Measurements from ENCODE around the gene MAML3.

Gene MAML3

DNA sequence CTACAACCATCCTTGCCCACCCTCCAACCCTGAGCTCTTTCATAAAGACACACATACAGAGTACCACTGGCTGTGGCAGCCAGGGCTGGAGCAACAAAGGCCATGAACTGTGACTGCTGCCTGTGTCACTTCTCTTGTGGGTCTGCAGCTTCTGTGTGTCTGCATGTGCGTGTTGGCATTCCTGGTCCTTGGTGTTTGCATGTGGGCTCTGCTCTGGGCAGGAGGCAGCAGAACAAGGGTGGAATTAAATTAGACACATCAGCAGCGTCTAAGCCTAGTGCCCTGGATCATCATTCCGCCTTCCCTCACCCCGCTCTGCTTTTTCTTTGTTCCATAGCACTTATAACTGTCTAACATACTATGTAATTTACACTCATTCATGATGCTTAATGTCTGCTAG, 330.6 kb downstream of the MAML3 start:
- DNase-seq: no peak

DNA sequence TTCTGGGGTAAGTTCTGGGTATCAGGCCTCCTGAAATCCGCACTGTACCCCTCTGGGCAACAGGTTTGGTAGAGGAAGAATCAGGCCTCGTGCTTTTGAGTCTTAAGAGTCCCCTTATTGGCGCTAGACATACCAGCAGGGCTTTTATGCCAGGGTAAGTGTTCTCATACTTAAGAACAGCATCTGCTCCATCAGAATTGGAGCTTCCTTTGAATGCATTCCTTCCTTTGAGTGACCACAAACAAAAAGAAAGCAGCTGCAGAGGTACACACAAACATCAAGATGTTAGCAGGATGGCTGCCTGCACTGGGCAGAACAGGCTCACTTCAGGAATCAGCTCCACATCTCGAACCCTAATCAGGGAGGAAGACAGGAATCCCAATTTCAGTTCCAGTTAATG, 331.6 kb downstream of the MAML3 start:
- no peak for DNase-seq

DNA sequence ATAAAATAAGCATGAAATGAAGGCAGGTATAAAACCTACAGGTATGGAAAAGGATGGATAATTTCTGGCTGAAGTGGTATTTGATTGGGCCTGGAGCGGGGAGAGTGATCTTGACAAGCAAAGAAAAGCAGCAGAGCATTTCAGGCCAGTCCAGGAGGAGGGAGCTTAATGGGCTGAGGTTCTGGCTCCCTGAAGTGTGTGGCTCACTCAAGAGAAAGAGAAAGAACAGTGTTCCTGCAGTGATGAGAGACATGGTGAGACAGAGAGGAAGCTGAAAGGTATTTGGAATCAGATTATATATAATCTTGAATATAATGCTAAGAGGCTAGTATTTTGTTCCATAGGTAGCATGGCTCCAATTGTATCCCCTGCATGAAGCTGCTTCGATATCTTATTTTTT, 334.9 kb downstream of the MAML3 start:
- DNase-seq: no peak

DNA sequence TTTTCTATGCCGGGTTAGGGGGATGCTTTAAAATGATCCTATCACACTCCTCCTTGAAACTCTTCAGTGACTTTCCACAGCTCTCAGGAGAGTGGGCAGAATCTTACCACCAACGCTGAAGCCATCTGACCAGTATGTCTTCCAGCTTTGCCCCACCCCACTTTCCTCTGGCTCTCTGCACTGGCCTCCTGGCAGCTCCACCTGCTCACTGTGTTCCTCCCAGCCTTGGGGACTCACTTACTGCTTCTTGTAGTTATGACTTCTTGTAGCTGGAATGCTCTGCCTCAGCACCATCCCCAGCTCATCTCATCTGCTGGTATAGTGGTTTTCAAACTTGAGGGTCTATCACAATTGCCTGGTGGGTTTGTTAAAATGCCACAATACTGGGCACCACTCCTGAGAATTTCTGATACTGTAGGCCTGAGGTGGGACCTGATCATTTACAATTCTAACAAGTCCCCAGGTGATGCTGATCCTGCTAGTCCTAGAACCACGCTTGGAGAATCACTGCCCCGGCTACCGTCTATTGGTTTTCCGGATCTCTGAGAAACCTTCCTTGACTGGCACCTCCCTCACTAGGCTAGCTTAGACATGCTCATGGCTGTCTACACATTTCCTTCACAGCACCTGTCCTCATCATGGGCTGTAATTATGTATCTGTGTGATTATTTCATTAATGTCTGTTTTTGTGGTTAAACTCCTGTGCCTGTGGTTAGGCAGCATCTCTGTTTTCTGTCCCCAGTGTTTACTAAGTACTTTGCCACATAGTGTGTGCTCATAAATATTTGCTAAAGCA, 336.1 kb downstream of the MAML3 start:
- no peak for DNase-seq

DNA sequence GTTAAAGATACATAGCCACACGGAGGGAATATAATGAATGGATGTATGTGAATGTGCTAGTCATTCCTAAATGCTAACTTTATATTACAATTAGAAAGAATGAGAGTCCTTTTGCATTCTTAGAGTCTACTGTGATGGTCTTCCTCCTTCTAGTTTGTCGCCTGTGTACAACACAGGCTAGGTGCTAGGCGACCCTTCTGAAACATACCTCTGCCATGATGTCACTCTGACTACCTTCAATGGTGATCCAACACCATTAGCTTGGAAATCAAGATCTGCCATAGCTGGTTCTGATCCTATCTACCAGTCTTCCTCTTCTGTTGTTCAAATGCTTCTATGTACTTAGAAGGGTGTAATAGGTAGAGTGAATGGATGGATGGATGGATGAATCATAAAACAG, 337.1 kb downstream of the MAML3 start:
- DNase-seq: no peak

DNA sequence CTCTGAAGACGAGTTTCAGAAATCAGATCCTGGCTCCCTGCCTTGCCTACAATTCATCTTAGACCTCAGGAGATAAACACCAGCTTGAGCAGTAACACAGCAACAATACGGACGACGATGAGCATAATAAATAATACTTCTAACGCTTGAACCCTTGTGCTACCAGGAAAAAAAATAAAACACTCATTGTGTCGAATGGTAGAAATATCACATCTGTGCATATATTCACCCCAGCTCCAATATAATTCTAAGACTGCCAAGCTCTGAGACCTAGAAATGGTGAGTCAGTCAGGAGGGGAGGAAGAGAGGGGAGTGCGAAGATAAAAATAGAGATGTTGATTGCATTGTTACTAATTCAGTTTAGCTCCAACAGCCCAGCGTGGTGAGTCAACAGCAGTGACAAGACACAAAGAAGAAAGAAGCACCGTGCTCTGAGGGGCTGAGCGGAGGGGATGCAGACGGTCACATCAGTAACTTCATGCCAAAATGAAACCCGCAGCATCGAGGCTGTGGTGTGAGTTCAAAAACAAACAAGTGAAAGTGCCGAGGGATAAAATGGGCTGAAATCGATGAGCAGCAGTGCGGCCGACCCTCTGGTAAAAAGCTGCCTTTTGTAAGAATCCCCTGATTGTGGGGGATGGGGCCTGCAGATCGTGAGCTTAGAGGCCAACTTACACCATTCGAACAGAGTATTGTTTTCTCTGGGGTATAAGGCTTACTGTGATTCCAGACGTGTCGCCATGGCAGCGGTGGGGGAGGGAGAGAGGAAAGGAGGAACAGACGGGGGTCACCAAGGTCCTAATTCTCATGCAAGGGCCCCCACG, 338.0 kb downstream of the MAML3 start:
- DNase-seq: no peak

DNA sequence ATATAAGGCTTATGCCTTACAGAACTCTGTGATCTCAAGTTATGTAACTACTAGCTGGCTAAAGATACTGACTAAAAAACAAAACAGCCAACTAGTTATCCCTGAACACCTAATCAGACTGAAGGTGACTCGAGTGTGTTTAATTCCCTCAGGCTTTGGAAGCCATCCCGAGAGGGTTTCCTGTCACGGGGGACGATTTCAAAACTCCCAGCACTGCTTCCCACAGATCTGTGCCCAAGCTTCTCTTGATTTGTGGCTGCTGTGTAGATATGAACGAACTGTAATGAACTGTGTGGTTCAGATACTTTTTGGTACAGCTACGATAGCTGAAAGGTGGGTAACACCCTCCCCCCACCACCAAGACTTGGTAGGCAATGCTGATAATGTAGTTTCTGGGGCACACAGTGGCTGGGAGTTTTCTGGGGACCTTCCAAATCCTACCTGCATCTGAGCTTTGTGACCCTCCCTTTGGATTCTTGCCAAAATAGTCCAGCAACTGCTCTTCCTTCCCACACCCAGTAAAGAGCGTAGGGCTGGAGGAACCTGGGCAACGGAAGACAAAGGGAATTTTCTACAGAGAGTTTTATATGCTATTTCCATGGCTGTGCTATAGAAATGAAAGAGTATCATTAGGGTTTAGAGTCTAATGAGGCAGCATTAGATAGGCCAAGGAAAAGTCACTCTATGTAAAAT, 339.5 kb downstream of the MAML3 start:
- DNase-seq: no peak

DNA sequence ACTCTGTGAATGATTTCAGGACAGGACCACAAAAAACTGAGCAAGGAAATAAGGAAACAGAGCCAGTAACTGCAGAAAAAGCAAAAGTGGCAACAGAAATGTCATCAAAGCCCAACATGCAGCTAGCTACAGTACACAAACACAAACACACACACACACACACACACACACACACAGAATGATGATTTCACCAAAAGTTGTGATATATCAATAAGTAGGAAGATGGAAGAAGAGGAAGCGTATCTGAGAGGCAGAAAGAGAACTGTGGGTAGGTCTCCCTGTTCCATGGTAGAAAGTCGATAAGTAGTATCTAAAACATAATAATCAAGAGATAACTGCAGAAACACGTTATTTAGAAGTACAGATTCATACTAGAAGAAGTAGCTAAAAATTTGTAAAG, 340.1 kb downstream of the MAML3 start:
- no peak for DNase-seq

- no peak for DNase-seq
Measured at GRCh38 chr4:139810710-139811109, 343.3 kb downstream of the MAML3 start.

GRCh38 chr4:139809757-139810140, 344.2 kb downstream of the MAML3 start:
- DNase-seq: no peak

GRCh38 chr4:139808808-139809756, 344.9 kb downstream of the MAML3 start:
- no peak for DNase-seq

GRCh38 chr4:139808381-139808807, 345.6 kb downstream of the MAML3 start:
- DNase-seq: no peak

DNA sequence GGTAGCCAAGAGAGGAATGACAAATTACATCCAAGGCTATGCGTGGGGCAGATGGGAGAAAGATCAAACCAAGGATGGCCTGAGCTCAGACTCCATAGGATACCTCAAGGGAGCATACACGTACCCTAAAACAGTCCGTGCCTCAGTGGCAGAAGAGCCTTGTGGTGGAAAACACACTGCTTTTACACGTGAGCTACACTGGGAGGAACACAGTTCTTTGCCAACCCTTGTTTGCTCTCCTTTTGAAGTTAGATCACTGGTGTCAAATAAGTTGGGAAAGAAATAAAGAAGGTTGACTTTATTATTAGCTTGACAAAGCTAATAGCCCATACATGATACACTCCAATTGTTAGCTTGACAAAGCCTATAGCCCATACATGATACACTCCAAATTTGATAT, 346.5 kb downstream of the MAML3 start:
- DNase-seq: no peak

GRCh38 chr4:139806929-139807328, 347.1 kb downstream of the MAML3 start:
- no peak for DNase-seq

DNA sequence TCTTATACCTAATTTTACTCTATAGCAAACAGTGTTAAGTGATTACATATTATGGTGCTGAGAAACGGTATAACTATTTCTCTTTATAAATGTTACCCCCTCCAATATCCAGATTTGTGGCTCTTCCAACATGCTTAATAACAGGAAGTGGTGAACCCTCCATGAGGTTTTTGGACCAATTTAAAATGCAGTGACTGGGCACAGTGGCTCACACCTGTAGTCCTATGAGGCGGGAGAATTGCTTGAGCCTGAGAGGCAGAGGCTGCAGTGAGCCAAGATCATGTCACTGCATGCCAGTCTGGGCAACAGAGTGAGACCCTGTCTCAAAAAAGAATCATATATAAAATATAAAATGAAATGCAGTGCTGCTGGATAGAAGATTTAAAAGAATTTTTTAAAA, 351.1 kb downstream of the MAML3 start:
- DNase-seq: no peak

- no peak for DNase-seq
Measured at GRCh38 chr4:139802488-139802887, 351.5 kb downstream of the MAML3 start.

GRCh38 chr4:139801895-139802294, 352.1 kb downstream of the MAML3 start:
- no peak for DNase-seq

DNA sequence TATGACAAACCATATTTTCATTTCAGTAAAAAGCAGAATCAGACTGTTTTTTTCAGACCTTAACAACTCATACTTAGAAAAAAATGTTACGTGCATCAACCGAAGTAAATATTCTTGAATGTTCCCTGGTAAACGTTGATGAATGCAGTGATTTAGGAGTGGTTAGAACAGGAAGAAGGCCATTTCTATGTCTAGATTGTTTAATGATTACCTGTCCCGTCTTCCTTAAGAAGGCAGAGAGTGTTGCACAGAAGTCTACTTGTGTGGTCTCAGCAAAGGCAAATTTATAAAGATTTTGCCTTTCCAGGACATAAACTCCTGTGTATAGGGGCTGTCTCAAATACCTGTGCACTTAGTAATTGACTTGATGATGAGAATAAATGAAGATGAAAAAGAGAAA, 353.9 kb downstream of the MAML3 start:
- DNase-seq: no peak

DNA sequence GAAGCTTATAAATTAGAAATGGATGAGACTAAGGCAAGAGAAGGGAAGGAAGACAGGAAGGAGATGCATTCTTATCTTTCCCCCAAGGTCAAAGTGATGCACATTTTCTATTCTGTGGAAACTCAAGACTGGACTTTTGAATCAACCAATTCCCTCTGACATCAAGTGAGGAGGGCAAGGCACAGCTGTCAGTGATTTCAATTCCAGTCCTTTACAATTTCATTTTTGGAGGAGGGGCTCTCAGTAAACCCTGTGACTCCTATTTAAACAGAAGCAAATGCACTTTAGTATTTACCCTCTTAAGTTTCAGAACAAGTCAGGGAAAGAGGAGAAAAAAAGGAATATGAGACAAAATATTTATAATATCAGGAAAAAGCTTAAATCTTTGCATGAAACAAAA, 354.4 kb downstream of the MAML3 start:
- DNase-seq: no peak

DNA sequence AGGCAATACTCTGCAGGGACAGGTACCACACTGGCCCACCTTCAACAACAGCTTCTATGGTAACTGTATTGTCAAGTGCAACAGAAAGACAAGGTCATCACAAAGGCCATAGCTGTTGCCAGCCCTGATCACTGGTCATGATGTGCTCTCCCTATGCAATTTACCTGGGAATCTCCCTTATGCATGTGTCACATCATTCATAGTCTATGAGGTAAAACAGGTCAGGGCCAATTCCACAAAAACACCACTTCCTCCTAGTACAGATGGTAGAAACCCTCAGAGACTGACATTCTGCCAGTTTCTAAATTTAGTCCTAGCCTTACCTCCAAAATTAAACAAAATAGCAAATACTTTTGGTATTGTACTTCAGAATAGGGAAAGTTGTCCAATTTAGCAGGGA, 355.5 kb downstream of the MAML3 start:
- DNase-seq: no peak

- DNase-seq: no peak
Measured at GRCh38 chr4:139797287-139797686, 356.7 kb downstream of the MAML3 start.

- no peak for DNase-seq
Measured at GRCh38 chr4:139795527-139796314, 358.3 kb downstream of the MAML3 start.

All from activated CD4-positive, alpha-beta T cell treated with anti-CD3 and anti-CD28 coated beads, Interleukin-10, Interleukin-2, amounts not matched to agents 100 ng/mL and 50 ng/mL, durations not matched to agents 16 hours and 8 hours (primary cell).